C4-2B (cell line): ENCODE results near the gene IST1.

Experiments used
- H3K27ac ChIP-seq: fragments of 450-650 bp; 2 replicates; pipeline ENCODE4 v1.5.1; 2017
- ZFX ChIP-seq: fragments of 450-650 bp; IDR thresholded peaks from 2 replicates; pipeline ENCODE4 v1.6.1; 2017
- TF ChIP-seq, protein P1 (sequence below): fragments of 450-650 bp; conservative IDR thresholded peaks from 2 replicates; pipeline ENCODE4 v1.5.1; 2017; ENCODE audit warnings: mild to moderate bottlenecking

The IST1 gene

DNA sequence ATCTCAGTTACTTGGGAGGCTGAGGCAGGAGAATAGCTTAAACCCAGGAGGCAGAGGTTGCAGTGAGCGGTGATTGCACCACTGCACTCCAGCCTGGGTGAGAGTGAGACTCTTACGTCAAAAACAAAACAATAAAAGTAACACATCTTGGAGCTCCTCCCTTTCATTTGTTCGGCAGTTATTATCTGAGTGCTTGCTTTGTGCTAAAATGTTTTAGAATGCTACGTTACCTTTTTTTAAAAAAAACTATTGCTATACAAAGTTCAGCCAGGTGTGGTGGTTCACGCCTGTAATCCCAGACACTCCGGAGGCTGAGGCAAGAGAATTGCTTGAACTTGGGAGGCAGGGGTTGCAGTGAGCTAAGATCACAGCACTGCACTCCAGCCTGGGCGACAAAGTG lies 15.8 kb downstream of the IST1 start:
- TF ChIP-seq, protein P1, sequence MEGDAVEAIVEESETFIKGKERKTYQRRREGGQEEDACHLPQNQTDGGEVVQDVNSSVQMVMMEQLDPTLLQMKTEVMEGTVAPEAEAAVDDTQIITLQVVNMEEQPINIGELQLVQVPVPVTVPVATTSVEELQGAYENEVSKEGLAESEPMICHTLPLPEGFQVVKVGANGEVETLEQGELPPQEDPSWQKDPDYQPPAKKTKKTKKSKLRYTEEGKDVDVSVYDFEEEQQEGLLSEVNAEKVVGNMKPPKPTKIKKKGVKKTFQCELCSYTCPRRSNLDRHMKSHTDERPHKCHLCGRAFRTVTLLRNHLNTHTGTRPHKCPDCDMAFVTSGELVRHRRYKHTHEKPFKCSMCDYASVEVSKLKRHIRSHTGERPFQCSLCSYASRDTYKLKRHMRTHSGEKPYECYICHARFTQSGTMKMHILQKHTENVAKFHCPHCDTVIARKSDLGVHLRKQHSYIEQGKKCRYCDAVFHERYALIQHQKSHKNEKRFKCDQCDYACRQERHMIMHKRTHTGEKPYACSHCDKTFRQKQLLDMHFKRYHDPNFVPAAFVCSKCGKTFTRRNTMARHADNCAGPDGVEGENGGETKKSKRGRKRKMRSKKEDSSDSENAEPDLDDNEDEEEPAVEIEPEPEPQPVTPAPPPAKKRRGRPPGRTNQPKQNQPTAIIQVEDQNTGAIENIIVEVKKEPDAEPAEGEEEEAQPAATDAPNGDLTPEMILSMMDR, result no peak
- TF ChIP-seq ZFX, result no peak
- H3K27ac ChIP-seq, result no peak overlapping the region

DNA sequence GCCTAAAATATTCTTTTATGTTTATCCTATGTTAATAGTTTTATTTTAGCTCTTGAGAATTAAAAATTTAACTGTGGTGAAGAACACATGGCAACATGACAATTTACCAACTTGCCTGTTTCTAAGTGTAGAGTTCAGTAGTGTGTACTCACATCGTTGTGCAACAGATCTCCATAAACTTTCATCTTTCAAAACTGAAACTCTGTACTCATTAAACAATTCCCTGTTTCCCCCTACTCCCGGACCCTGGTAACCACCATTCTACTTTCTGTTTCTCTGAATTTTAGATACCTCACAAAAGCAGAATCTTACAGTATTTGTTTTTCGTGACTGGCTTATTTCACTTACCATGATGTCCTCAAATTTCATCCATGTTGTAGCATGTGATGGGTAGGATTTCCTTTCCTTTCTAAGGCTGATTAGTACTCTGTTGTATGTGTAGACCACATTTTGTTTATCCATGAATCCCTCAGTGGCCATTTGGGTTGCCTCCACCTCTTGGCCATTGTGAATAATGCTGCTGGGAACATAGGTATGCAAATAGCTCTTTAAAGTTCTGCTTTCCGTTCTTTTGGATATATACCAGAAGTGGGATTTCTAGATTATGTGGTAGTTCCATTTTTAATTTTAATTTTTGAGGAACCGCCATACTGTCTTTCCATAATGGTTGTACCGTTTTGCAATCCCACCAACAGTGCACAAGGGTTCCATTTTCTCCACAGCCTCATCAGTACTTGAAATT lies 17.4 kb downstream of the IST1 start:
- TF ChIP-seq, protein P1, result no peak
- TF ChIP-seq ZFX, result no peak
- no peak overlapping the region for H3K27ac ChIP-seq

DNA sequence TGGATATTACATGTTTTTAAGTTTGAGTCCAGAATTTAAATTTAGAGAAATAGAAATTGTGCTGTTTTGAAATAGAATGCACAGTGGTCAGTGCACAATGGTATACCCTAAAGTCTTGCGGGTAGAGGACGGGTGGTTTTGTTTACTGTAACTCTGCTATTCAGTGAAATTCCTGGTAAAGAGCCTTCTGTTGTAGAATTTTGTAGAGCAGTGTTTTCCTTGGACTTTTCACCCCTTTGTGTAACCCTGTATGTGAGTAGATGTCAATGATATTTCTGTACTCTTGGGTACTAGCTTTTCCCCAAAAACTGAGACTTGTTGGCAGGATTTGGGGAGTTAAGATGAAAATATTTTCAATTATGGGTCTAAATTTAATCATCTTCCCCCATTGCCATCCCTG lies 19.5 kb downstream of the IST1 start:
- H3K27ac ChIP-seq, result no peak overlapping the region
- TF ChIP-seq, protein P1, result no peak
- no peak for TF ChIP-seq ZFX

DNA sequence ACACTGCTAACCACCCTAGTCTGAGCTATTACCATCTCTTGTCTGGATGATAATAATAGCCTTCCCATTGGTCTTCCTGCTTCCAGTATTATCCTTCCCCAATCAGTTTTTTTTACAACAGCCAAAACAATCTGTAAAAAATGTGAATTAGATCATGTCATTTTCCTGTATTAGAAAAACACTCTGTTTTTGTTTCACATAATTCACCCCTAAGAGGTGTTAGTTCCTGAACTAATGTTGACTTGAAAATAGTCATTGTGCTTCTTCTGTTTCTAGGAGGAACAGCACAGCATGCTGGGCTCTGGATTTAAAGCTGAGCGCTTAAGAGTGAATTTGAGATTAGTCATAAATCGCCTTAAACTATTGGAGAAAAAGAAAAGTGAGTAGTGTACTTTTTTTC lies 20.0 kb downstream of the IST1 start:
- TF ChIP-seq, protein P1, result no peak
- TF ChIP-seq ZFX, result no peak
- H3K27ac ChIP-seq, result no peak overlapping the region

DNA sequence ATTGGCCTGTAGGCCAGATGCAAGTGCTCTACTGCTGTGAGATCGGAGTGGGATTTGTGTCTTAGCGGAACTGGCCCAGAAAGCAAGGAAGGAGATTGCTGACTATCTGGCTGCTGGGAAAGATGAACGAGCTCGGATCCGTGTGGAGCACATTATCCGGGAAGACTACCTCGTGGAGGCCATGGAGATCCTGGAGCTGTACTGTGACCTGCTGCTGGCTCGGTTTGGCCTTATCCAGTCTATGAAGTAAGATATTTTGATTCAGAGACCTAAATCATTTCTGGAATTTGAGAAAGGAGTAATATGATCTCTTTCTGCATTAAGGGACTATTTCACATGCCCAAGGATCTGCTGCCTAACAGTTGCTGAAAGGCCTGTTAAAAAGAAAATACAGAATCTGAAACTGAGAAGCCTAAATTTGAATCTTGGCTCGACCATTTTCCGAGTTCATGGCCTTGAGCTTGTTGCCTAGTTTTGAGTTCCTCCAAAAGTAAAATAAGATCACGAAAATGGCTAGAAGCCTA lies 21.1 kb downstream of the IST1 start:
- H3K27ac ChIP-seq, result no peak overlapping the region

DNA sequence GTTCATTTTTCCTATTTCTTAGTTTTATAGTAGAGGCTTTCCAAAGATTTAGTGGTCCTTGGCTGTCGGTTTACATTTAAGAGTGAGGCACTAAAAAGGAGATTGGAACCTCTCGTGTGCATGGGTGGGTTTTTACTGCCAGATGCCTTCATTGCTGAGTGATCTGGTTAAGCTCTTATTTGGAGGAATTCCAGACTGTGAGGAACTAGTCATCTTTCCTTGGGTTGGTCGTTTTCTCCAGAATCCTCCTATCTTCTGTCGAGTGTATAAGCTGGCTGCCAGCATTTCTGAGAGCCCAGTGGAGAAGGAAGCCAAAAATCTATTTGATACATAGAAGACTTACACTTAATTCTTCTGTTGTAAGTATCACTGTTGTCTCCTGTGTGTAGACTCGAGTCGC lies 22.6 kb downstream of the IST1 start:
- TF ChIP-seq, protein P1, result no peak
- no peak for TF ChIP-seq ZFX
- H3K27ac ChIP-seq, result no peak overlapping the region

More for the DNA sequence above, 21.1 kb downstream of the IST1 start:
- TF ChIP-seq, protein P1, result no peak
- TF ChIP-seq ZFX, result no peak

DNA sequence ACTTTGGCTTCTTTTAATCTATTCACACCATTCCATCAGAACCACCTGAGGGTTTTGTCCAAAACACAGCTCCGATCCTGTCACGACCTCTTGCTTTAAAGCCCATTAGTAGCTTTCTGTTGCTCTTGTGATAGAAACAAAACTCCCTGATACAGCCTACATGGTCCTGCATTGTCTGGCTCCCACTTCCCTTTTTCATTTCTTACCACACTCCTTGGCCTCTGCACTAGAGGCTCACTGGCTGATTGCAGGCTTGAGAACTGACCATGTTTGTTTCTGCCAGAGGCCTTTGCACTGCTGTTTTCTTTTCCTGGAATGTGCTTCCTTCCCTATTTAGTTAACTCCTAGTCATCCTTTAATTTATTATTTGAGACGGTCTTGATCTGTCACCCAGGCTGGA lies 23.7 kb downstream of the IST1 start:
- H3K27ac ChIP-seq, result no peak overlapping the region
- TF ChIP-seq, protein P1, result no peak
